Measurements from ENCODE around the gene BMAL1. TPM values are rescaled to one million over a fixed set of nuclear protein-coding genes. Genes with fewer than 3 reads are reported as not detected.

The BMAL1 gene
- total RNA-seq, 2 experiments from 2014 or later, result 71.3 to 73.3 TPM

- intact Hi-C loops (cut with DNase I, micrococcal nuclease), result no loop called here
- ATAC-seq (ENCODE audit: poor library complexity) (no peak), DNase-seq (no peak)
- TF ChIP-seq CTCF (IDR thresholded peaks at IDR 0.05), result no peak
- Histone ChIP-seq H3K9me3 (ENCODE audit: control insufficient read depth in 1 of 2, insufficient read depth in 1 of 2, low read length in 2 of 2) (no peaks in the 10 kb centered on the region), H3K27ac (ENCODE audit: low read depth in 1 of 2, low read length in 2 of 2) (no peak overlapping the region), H3K27me3 (ENCODE audit: control insufficient read depth in 1 of 2, insufficient read depth in 2 of 2, low read length in 2 of 2) (no peaks in the 10 kb centered on the region), H3K4me1 (ENCODE audit: insufficient read depth, low read length) (peaks cover 3% of the 10 kb centered on the region), H3K36me3 (ENCODE audit: insufficient read depth, low read length) (peaks cover 93% of the 10 kb centered on the region), H3K4me3 (ENCODE audit: low read length) (no peak overlapping the region)
- no peaks in the 10 kb centered on the region for H3K27me3 Mint-ChIP-seq
- CTCF ChIA-PET, result no interaction called here
- peaks cover 88% of the 10 kb centered on the region for H3K36me3 Mint-ChIP-seq (ENCODE audit: low read depth)
- no peak overlapping the region for H3K27ac Mint-ChIP-seq
- H3K4me3 Mint-ChIP-seq, result no peak overlapping the region
- no peaks in the 10 kb centered on the region for H3K9me3 Mint-ChIP-seq
- H3K4me1 Mint-ChIP-seq (ENCODE audit: low read depth), result no peaks in the 10 kb centered on the region
- POLR2A ChIA-PET, result no interaction called here
Observed at GRCh38 chr11:13355191-13355590, 77.6 kb downstream of the BMAL1 start.

GRCh38 chr11:13357232-13357631 is 79.6 kb downstream of the BMAL1 start:
- Mint-ChIP-seq H3K4me3 (no peak overlapping the region), H3K27me3 (no peaks in the 10 kb centered on the region), H3K4me1 (ENCODE audit: low read depth) (no peaks in the 10 kb centered on the region), H3K36me3 (ENCODE audit: low read depth) (peaks cover 94% of the 10 kb centered on the region), H3K9me3 (no peaks in the 10 kb centered on the region), H3K27ac (no peak overlapping the region)
- CTCF ChIA-PET, result no interaction called here
- Histone ChIP-seq H3K9me3 (ENCODE audit: control insufficient read depth in 1 of 2, insufficient read depth in 1 of 2, low read length in 2 of 2) (no peaks in the 10 kb centered on the region), H3K4me3 (ENCODE audit: low read length) (no peak overlapping the region), H3K4me1 (ENCODE audit: insufficient read depth, low read length) (peaks cover 3% of the 10 kb centered on the region), H3K27me3 (ENCODE audit: control insufficient read depth in 1 of 2, insufficient read depth in 2 of 2, low read length in 2 of 2) (no peaks in the 10 kb centered on the region), H3K27ac (ENCODE audit: low read depth in 1 of 2, low read length in 2 of 2) (no peak overlapping the region), H3K36me3 (ENCODE audit: insufficient read depth, low read length) (peaks cover 93% of the 10 kb centered on the region)
- POLR2A ChIA-PET, result no interaction called here
- intact Hi-C loops (cut with DNase I, micrococcal nuclease), result no loop called here
- no peak for DNase-seq
- no peak for TF ChIP-seq CTCF (IDR thresholded peaks at IDR 0.05)
- ATAC-seq (ENCODE audit: poor library complexity), result no peak

GRCh38 chr11:13358596-13359270 is 81.1 kb downstream of the BMAL1 start:
- Mint-ChIP-seq H3K9me3 (no peaks in the 10 kb centered on the region), H3K27me3 (no peaks in the 10 kb centered on the region), H3K4me1 (ENCODE audit: low read depth) (no peaks in the 10 kb centered on the region), H3K27ac (no peak overlapping the region), H3K36me3 (ENCODE audit: low read depth) (peaks cover 96% of the 10 kb centered on the region), H3K4me3 (no peak overlapping the region)
- no peak for TF ChIP-seq CTCF (IDR thresholded peaks at IDR 0.05)
- ATAC-seq (ENCODE audit: poor library complexity) (no peak), DNase-seq (no peak)
- H3K27me3 ChIP-seq (ENCODE audit: control insufficient read depth in 1 of 2, insufficient read depth in 2 of 2, low read length in 2 of 2), result no peaks in the 10 kb centered on the region
- intact Hi-C loops (cut with DNase I, micrococcal nuclease), result no loop called here
- peaks cover 95% of the 10 kb centered on the region for H3K36me3 ChIP-seq (ENCODE audit: insufficient read depth, low read length)
- no peak overlapping the region for H3K27ac ChIP-seq (ENCODE audit: low read depth in 1 of 2, low read length in 2 of 2)
- ChIA-PET POLR2A (interaction anchor here (0.6 kb wide), 1 partner anchor 23 kb away, joined by 3 read pairs; no protein-coding TSS in a partner anchor), CTCF (no interaction called here)
- no peak overlapping the region for H3K4me3 ChIP-seq (ENCODE audit: low read length)
- peaks cover 3% of the 10 kb centered on the region for H3K4me1 ChIP-seq (ENCODE audit: insufficient read depth, low read length)
- no peaks in the 10 kb centered on the region for H3K9me3 ChIP-seq (ENCODE audit: control insufficient read depth in 1 of 2, insufficient read depth in 1 of 2, low read length in 2 of 2)

All from CD4-positive, alpha-beta T cell (primary cell).